SK-N-SH treated with all-trans-retinoic acid at 6 μM for 48 hours (cell line): ENCODE measurements around the gene DPT.

Experiments
- ARNTL ChIP-seq: fragments of 450-650 bp; formaldehyde crosslinking; IDR thresholded peaks from 2 replicates; pipeline ENCODE4 v1.5.0; 2020; ENCODE audit warnings: low read depth, mild to moderate bottlenecking, moderate library complexity, borderline replicate concordance
- ISL1 ChIP-seq: fragments of 250-450 bp; sonication (Bioruptor Pico); IDR thresholded peaks from 2 replicates; pipeline ENCODE4 v2.1.2; 2022; ENCODE audit warnings: mild to moderate bottlenecking, moderate library complexity
- OSR1 ChIP-seq: fragments of 250-450 bp; sonication (Bioruptor Pico); IDR thresholded peaks from 2 replicates; pipeline ENCODE4 v1.8.0; 2022; ENCODE audit warnings: moderate library complexity, mild to moderate bottlenecking, inconsistent platforms
- RARB ChIP-seq: fragments of 250-450 bp; sonication (Bioruptor Pico); IDR thresholded peaks from 2 replicates; pipeline ENCODE4 v1.8.0; 2021; ENCODE audit warnings: mild to moderate bottlenecking, moderate library complexity
- SNAI2 ChIP-seq: fragments of 250-450 bp; sonication (Bioruptor Pico); IDR thresholded peaks from 2 replicates; pipeline ENCODE4 v1.5.0; 2020; ENCODE audit warnings: mild to moderate bottlenecking, moderate library complexity
- TOX ChIP-seq: fragments of 250-450 bp; sonication (Bioruptor Pico); IDR thresholded peaks from 2 replicates; pipeline ENCODE4 v1.8.0; 2021; ENCODE audit warnings: mild to moderate bottlenecking, moderate library complexity, borderline replicate concordance
- ZC3H10 ChIP-seq: fragments of 250-450 bp; sonication (Bioruptor Pico); IDR thresholded peaks from 2 replicates; pipeline ENCODE4 v1.5.1; 2021; ENCODE audit warnings: mild to moderate bottlenecking, moderate library complexity
- ZFP3 ChIP-seq: fragments of 250-450 bp; sonication (Bioruptor Pico); IDR thresholded peaks from 2 replicates; pipeline ENCODE4 v1.5.0; 2020; ENCODE audit warnings: mild to moderate bottlenecking, moderate library complexity
- ZNF565 ChIP-seq: fragments of 450-650 bp; formaldehyde crosslinking; conservative IDR thresholded peaks from 2 replicates; pipeline ENCODE4 v1.5.0; 2020; ENCODE audit warnings: low read depth, mild to moderate bottlenecking, moderate library complexity
- TF ChIP-seq, protein P1 (sequence below): fragments of 250-450 bp; sonication (Bioruptor Pico); IDR thresholded peaks from 2 replicates; pipeline ENCODE4 v1.5.1; 2020; ENCODE audit warnings: low read depth, mild to moderate bottlenecking, moderate library complexity

DNA sequence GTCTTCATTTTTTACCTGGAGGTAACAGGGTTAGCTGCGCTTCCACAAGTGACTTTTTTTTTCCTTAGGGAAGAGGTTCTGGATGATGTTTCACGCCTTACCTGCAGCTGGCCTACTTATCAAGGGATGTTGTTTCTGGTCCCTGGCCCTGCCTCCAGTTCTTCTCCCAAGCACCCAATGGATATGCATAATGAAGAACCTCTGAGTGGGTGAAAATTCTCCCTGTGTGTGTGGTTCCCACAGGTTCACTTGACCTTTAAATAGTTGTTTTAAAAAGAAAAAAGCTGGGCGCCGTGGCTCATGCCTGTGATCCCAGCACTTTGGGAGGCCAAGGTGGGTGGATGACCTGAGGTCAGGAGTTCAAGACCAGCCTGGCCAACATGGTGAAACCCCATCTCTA lies 31.8 kb upstream of the DPT start:
- TF ChIP-seq ZC3H10 (CRISPR knock-in tag) (no peak), RARB (no peak), ZNF565 (no peak), ARNTL (no peak), ZFP3 (CRISPR knock-in tag) (no peak), SNAI2 (CRISPR knock-in tag) (no peak), TOX (no peak), OSR1 (CRISPR knock-in tag) (no peak), ISL1 (CRISPR knock-in tag) (no peak)
- TF ChIP-seq, protein P1, sequence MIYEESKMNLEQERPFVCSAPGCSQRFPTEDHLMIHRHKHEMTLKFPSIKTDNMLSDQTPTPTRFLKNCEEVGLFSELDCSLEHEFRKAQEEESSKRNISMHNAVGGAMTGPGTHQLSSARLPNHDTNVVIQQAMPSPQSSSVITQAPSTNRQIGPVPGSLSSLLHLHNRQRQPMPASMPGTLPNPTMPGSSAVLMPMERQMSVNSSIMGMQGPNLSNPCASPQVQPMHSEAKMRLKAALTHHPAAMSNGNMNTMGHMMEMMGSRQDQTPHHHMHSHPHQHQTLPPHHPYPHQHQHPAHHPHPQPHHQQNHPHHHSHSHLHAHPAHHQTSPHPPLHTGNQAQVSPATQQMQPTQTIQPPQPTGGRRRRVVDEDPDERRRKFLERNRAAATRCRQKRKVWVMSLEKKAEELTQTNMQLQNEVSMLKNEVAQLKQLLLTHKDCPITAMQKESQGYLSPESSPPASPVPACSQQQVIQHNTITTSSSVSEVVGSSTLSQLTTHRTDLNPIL (CRISPR knock-in tag), result no peak
